ENCODE data around the gene MEN1. TPM values are rescaled to one million over a fixed set of nuclear protein-coding genes. Genes with fewer than 3 reads are reported as not detected.
A peak's percentile ranks its signal among the peaks of the same experiment; 100 is the strongest.

Gene MEN1
- total and polyA plus RNA-seq, 2 of the 13 experiments (the other 11 are each of a cell fraction or from before 2014, with no cell fraction given) = 20.5 to 27.3 TPM

DNA sequence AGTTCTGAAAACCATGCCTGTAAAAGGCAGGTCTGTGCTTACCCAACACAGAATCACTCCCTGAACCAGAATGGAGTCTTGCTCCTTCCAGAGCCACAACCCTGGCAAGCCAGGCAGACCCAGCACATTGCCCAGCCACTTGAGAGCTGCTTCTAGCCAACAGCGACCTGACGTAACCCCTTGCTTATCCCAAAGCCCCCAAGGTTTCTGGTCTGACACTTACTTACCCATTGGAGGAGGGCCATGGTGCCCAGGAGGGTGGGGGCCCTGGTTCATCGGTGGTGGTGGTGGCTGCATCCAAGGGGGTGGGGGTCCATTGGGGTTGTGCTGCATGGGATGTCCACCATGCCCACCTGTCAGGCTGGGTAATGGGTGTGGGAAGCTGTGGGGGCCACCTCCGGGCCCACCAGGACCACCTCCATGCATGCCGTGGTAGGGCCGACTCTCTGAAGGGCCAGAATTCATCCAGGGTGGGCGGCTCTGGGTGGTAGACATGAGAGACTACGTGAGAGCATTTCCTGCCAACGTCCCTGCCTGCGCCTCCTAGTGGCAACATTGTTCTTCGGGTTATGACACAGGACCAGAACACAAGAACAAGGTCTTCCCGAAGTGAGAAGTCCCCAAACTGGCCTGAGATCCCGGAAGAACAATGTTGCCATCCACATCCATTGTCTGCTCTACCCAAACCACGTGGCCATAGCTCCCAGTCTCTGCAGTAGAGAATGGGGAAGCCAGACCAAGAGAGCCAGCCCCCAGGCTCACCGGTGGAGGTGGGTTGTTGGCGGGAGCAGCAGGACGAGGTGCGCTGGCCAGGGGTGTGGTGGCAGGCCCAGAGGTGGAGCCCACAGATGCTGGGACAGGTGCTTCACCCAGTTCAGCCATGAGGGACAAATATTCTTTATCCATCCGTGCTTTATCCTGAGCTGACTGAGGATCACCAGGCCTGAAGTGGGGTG is 42.7 kb downstream of the MEN1 start (continued):
- TF ChIP-seq, protein P1, sequence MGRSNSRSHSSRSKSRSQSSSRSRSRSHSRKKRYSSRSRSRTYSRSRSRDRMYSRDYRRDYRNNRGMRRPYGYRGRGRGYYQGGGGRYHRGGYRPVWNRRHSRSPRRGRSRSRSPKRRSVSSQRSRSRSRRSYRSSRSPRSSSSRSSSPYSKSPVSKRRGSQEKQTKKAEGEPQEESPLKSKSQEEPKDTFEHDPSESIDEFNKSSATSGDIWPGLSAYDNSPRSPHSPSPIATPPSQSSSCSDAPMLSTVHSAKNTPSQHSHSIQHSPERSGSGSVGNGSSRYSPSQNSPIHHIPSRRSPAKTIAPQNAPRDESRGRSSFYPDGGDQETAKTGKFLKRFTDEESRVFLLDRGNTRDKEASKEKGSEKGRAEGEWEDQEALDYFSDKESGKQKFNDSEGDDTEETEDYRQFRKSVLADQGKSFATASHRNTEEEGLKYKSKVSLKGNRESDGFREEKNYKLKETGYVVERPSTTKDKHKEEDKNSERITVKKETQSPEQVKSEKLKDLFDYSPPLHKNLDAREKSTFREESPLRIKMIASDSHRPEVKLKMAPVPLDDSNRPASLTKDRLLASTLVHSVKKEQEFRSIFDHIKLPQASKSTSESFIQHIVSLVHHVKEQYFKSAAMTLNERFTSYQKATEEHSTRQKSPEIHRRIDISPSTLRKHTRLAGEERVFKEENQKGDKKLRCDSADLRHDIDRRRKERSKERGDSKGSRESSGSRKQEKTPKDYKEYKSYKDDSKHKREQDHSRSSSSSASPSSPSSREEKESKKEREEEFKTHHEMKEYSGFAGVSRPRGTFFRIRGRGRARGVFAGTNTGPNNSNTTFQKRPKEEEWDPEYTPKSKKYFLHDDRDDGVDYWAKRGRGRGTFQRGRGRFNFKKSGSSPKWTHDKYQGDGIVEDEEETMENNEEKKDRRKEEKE (IDR thresholded peaks at IDR 0.05) = no peak
- TF ChIP-seq ZFP90 (CRISPR knock-in tag; IDR thresholded peaks at IDR 0.05; ENCODE audit: borderline replicate concordance) (0 out of 2 replicates have a peak, but pooled peaks have one; percentile 24), AGO2 (optimal IDR thresholded peaks at IDR 0.05; ENCODE audit: low read depth, low read length) (peak; percentile 79), POLR2A (IDR thresholded peaks at IDR 0.05; ENCODE audit: insufficient read depth in 1 of 2, low read depth in 2 of 2, low read length in 2 of 2) (peak in 1 of 2 experiments; percentile 26; a peak in 2 of 4 replicates)
- TF ChIP-seq, protein P2, sequence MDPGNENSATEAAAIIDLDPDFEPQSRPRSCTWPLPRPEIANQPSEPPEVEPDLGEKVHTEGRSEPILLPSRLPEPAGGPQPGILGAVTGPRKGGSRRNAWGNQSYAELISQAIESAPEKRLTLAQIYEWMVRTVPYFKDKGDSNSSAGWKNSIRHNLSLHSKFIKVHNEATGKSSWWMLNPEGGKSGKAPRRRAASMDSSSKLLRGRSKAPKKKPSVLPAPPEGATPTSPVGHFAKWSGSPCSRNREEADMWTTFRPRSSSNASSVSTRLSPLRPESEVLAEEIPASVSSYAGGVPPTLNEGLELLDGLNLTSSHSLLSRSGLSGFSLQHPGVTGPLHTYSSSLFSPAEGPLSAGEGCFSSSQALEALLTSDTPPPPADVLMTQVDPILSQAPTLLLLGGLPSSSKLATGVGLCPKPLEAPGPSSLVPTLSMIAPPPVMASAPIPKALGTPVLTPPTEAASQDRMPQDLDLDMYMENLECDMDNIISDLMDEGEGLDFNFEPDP (CRISPR knock-in tag; conservative IDR thresholded peaks at IDR 0.05) = 0 out of 2 replicates have a peak, but pooled peaks have one; percentile 17

DNA sequence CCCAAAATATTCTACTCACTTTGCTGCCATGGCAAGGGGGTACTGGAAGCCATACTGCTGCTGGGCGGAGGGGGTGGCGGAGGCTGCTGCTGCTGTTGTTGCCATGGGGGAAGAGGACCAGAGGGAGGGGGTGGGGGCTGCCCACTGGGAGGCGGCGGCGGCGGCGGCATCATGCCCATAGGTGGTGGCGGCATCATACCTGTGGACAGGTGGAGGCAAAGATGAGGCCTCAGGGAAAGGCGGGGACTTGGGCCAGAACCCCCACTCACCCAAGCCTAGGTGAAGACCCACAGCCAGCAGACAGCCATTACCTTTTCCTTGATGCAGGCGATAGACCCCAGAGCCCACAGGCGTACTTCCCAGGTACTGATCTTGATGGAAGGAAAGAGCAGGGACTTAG is 43.5 kb downstream of the MEN1 start:
- ChIA-PET POLR2A (interaction anchor here (1.3 kb wide), 1 partner anchor 8 kb away, joined by 3 read pairs; no protein-coding TSS in a partner anchor), CTCF (ENCODE audit: low intra/inter-chr PET ratio, low total read pairs) (no interaction called here)
- ATAC-seq = no peak
- FAIRE-seq = no peak
- BruUV-seq (replicated peaks) = no TSS peak
- intact Hi-C loops (cut with micrococcal nuclease; ENCODE audit: unreplicated experiment) = no loop called here
- H3K27ac ChIP-seq (ENCODE audit: extremely low read length, insufficient read depth, low read length) = no peak overlapping the region
- no peak for DNase-seq (ENCODE audit: low spot score)
- H3K4me1 ChIP-seq (ENCODE audit: insufficient read depth, low read length) = no peaks in the 10 kb centered on the region
- H3K36me3 ChIP-seq (replicated peaks in 1 of 2; ENCODE audit: control insufficient read depth in 1 of 2, insufficient read depth in 2 of 2, low read length in 2 of 2) = peaks cover 57 to 84% of the 10 kb centered on the region in 2 experiments
- H3K27me3 ChIP-seq (ENCODE audit: control insufficient read depth in 1 of 2, insufficient read depth in 2 of 2, low read length in 2 of 2) = no peaks in the 10 kb centered on the region
- H3K9me3 ChIP-seq (ENCODE audit: low read length) = no peaks in the 10 kb centered on the region
- 98% methylated on average over 11 of the region's 11 CpGs for WGBS (ENCODE audit: low lambda C conversion rate)
- H3K79me2 ChIP-seq (ENCODE audit: insufficient read depth, low read length) = peaks cover 7% of the 10 kb centered on the region
- in situ Hi-C loops (cut with HindIII; ENCODE audit: extremely low pct_ligation_motif_present, low pct_unique_long_range_greater_than_20kb) = no loop called here
- H4K20me1 ChIP-seq (ENCODE audit: insufficient read depth, low read length) = peaks cover 88% of the 10 kb centered on the region
- H3K9ac ChIP-seq (ENCODE audit: insufficient read depth, low read depth, low read length) = no peak overlapping the region
- TF ChIP-seq SMAD1 (CRISPR knock-in tag; IDR thresholded peaks at IDR 0.05; ENCODE audit: borderline replicate concordance, low read depth) (no peak), ZBTB20 (CRISPR knock-in tag; IDR thresholded peaks at IDR 0.05; ENCODE audit: borderline replicate concordance, low read depth) (no peak), PHB2 (IDR thresholded peaks at IDR 0.05; ENCODE audit: partially characterized antibody) (no peak), KAT7 (CRISPR knock-in tag; IDR thresholded peaks at IDR 0.05; ENCODE audit: borderline replicate concordance) (no peak)
- H3K4me2 ChIP-seq (ENCODE audit: low read depth, low read length) = no peak overlapping the region
- no peak overlapping the region for H2AFZ ChIP-seq (ENCODE audit: low read length)
- H3K4me3 ChIP-seq (replicated peaks in 1 of 3; ENCODE audit: insufficient read depth in 1 of 3, low read depth in 2 of 3, low read length in 3 of 3) = no peak overlapping the region

Data from HepG2 (cell line).